Measurements from ENCODE around the gene SLC6A6. TPM values are rescaled to one million over a fixed set of nuclear protein-coding genes. Genes with fewer than 3 reads are reported as not detected.

Gene SLC6A6
- total and polyA plus RNA-seq, 10 of the 15 experiments (the other 5 are each of a cell fraction or from before 2014, with no cell fraction given): 5.6 to 47.0 (median 20.2) TPM

- TF ChIP-seq CBFB (IDR thresholded peaks at IDR 0.05; ENCODE audit: low read depth): 0 out of 2 replicates have a peak, but pooled peaks have one; percentile 31
- TF ChIP-seq PBX3 (IDR thresholded peaks at IDR 0.05; ENCODE audit: insufficient replicate concordance, low read depth, low read length): no peak
- no peak for TF ChIP-seq ESRRA (IDR thresholded peaks at IDR 0.05; ENCODE audit: low read length)
- peak; percentile 95 for TF ChIP-seq EED (IDR thresholded peaks at IDR 0.05; ENCODE audit: low read depth)
- TF ChIP-seq CREM (IDR thresholded peaks at IDR 0.05; ENCODE audit: low read depth): peak; percentile 15; the same call in 1 of the 2 replicates
- peak; percentile 31; the same call in 1 of the 2 replicates for TF ChIP-seq SPI1 (IDR thresholded peaks at IDR 0.05; ENCODE audit: borderline replicate concordance, insufficient read depth, low read depth, low read length)
- TF ChIP-seq ETV6 (conservative IDR thresholded peaks at IDR 0.05 in 1 of 2, IDR thresholded peaks at IDR 0.05 in 1 of 2; ENCODE audit: borderline replicate concordance in 1 of 2, low read depth in 1 of 2): peak in 1 of 2 experiments; percentile 71; a peak in 2 of 4 replicates
- peak; percentile 82 for TF ChIP-seq IKZF1 (conservative IDR thresholded peaks at IDR 0.05)
- peak in 1 of 2 experiments; percentile 27; a peak in 1 of 4 replicates for TF ChIP-seq BHLHE40 (IDR thresholded peaks at IDR 0.05; ENCODE audit: borderline replicate concordance in 1 of 2, low read depth in 2 of 2, low read length in 1 of 2)
- no peak for TF ChIP-seq MEF2B (IDR thresholded peaks at IDR 0.05; ENCODE audit: partially characterized antibody, poor library complexity, severe bottlenecking)
- TF ChIP-seq DPF2 (IDR thresholded peaks at IDR 0.05): peak; percentile 58; the same call in 1 of the 2 replicates
- TF ChIP-seq IKZF2 (IDR thresholded peaks at IDR 0.05): peak; percentile 83
These were observed 23.3 kb downstream of the SLC6A6 start (continued) for GRCh38 chr3:14425581-14426304.

Data from GM12878 (cell line).